HG02678 (cell line): ENCODE data around the gene INAFM2.

Experiments used
- ATAC-seq: cut with Tn5 transposase; IDR thresholded peaks from one replicate; pipeline ENCODE4 v1.9.1; 2021; ENCODE audit warnings: mild to moderate bottlenecking, moderate library complexity; ENCODE audit not compliant: unreplicated experiment

The INAFM2 gene

GRCh38 chr15:40327457-40327856, 4.0 kb downstream of the INAFM2 start:
- no peak for ATAC-seq

GRCh38 chr15:40328176-40328575, 4.7 kb downstream of the INAFM2 start:
- no peak for ATAC-seq

GRCh38 chr15:40328751-40329150, 5.3 kb downstream of the INAFM2 start:
- ATAC-seq, result no peak

- no peak for ATAC-seq
These were observed 6.3 kb downstream of the INAFM2 start for GRCh38 chr15:40329804-40330203.

DNA sequence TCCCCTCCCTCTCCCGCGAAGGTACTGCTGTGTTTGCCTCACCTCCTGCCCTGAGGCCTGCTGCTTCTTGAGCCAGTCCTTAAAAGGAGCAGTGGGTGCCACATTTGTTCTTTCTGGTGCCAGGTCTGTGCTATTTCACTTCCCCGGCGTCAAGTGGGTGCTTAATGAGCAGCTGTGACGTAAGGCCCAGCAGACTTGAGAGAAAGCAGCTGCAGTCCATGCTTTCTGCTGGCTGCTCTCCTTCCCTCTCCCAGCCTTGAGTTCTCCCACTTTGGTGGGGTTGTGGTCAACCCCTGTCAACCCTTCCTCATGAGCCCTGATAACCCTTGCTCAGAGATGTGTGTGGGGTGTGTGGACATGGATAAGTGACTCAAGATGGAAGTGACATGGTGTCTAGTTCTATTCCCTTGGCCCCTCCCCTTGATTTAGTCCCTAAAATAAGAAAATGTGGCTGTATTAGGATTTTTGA, 6.9 kb downstream of the INAFM2 start:
- ATAC-seq, result no peak

- no peak for ATAC-seq
These were observed 7.5 kb downstream of the INAFM2 start for GRCh38 chr15:40331026-40331425.

GRCh38 chr15:40331637-40332036, 8.1 kb downstream of the INAFM2 start:
- no peak for ATAC-seq

GRCh38 chr15:40332113-40332781, 8.8 kb downstream of the INAFM2 start:
- no peak for ATAC-seq

GRCh38 chr15:40333922-40334492, 10.5 kb downstream of the INAFM2 start:
- no peak for ATAC-seq

DNA sequence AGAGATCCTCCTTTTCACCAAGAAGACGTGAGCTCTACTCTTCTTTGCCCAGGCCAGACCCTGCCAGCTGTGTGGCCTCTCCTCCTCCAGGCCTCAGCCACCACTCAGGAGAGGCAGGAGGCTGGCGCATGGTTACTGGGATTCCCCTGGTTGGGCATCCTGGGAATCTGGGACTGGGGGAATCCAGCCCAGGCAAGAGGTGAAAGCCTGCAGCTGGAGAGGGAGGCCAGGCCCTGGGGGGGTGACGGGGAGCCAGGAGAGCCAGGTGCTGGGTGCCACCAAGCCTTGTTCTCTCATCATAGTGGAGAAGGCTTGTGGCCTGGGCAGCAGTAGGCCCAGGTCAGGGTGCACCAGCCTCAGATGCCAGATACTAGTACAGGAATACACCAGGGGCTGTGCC, 11.0 kb downstream of the INAFM2 start:
- ATAC-seq, result no peak

DNA sequence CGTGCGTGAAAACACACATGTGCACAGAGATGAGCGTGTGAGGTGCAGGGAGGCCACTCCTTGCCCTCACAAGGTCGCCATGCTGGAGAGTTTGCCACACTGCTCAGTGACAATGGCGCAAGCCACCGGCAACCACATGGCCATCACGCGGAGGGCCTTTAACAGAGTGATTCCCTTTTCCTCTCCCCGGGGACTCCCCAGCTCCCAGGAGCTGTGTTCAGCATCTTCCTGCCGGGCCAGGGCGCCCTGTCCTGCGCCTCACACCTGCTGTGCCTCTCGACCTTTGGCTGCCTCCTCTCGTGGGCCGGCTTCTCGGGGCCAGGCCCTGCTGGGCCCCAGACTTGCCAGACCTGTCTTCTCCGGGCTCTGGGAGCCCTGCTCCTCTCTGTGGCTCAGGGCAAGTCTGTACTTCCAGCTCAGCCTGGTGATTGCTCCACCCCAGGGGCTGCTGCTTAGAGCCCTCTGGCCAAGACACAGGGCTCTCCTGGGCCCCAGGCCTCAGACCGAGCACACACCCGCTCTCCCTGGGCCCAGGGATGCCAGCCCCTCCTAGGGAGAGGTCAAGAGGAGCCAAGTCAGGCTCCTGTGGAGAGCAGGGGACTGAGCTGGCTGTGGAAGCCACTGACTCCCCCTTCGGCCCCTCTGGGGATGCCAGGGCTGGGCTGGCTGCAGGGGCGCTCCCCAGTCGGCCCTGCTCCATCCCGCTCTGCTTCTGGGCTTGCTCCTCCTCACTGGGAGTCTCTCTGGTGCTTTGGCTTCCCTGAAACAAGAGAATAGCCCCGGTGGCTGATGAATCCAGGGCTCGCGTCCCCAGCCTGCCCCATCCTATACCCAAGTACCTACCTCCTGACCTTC, 11.7 kb downstream of the INAFM2 start:
- ATAC-seq, result no peak

DNA sequence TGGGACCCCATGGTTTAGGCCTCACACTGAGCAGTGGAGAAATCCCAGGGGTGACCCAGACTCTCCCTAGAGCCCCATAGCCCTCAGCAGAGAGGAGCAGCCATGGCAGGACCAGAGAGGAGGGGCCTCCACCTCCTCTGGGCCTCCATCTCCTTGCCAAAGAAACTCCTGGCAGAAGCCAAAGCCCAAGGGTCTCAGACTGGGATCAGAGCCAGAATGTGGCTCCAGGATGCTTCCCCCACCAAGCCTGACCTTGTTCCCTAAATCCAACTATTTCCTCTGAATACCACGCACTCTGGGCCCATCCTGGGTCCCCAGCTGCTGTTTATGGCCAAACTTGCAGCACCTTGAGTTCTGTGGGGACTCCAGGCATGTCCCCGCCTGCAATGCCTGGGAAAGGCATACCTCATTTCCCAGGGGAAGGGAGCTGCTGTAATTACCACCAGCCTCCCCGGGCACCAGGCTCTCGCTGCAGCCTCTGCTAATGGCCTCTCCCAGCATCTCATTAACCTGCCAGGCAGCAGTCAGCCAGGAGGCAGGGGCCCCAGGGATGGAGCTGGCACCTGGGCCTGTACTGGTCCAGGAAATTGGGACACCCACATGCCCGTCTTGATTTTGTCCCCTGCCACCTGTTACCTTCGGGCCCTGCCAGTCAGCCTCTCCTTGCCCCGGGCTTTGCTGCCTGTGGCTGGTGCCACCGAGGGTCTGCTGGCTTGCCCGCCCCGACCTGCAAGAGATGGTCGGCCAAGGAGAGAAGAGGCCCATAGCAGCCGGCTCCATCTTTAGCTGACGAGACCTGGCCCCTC, 12.6 kb downstream of the INAFM2 start:
- ATAC-seq, result no peak

DNA sequence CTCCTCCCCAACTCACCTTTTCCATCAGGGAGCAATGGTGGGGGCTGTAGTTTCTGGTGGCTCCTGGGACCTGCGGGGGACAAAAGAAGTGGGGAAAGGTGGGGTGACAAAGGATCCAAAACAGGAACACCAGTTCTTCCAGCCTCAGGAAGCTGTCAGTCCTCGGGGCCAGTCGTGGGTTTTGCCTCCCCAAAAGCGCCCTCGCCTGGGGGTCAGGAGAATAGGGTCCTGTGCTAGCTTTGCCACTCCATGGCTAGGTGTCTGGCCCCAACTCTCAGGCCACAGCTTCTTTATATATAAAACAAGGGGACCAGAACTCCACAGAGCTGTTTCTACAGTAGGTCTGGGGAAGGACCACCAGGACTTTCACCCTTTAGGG, 13.2 kb downstream of the INAFM2 start:
- no peak for ATAC-seq

- no peak for ATAC-seq
These were observed 14.1 kb downstream of the INAFM2 start for GRCh38 chr15:40337597-40337996.

DNA sequence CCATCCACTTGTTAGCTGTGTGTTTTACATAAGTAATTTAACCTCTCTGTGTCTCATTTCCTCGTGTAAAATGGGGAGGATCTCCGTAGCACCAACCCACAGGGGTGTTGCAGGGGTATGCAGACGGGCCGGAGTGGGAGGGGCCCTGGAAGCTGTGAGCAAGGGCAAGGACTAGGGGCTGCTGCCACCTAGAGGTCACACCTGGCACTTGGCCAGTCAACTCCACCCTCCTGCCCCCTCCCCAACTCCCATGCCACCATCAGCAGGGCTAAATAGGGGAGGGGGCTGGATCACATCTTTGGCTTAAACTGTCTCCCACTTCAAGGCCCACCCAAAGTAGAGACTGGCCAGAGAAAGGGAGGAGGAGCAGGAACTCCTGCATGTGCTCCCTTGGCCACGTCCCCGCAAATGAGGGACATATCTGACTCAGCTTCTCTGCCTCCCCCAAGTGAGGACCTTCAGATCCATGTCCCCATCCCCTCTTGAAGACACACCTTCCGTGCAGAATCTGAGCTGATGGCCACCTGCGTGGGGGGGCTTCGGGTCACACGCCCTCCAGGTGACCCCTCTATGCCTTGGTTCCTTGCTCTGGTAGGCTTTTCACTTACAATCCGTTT, 14.7 kb downstream of the INAFM2 start:
- ATAC-seq, result no peak

GRCh38 chr15:40338921-40339620, 15.6 kb downstream of the INAFM2 start:
- ATAC-seq, result no peak

- no peak for ATAC-seq
These were observed 16.1 kb downstream of the INAFM2 start for GRCh38 chr15:40339621-40339945.

- no peak for ATAC-seq
These were observed 16.7 kb downstream of the INAFM2 start for GRCh38 chr15:40340038-40340739.

- ATAC-seq, result no peak
These were observed 17.4 kb downstream of the INAFM2 start, which contains the start of gene CCDC9B for GRCh38 chr15:40340740-40341400. Gene CCDC9B (minus strand): TSS chr15:40340939. CDS start chr15:40340819, 120 bp downstream.
